Neural progenitor cell (in vitro differentiated cells): ENCODE results near the gene ADAM8.

Experiments used
- EZH2 ChIP-seq: fragments of 200-600 bp; sonication (generic); IDR thresholded peaks from 2 replicates; pipeline ENCODE4 v1.6.1; 2017; ENCODE audit warnings: antibody characterized with exemption, mild to moderate bottlenecking, moderate library complexity
- EZH2phosphoT487 ChIP-seq: fragments of 200-600 bp; sonication (generic); IDR thresholded peaks from 2 replicates; pipeline ENCODE4 v1.6.1; 2017; ENCODE audit warnings: antibody characterized with exemption
- TF ChIP-seq, protein P1 (sequence below): fragments of 200-600 bp; sonication (generic); IDR thresholded peaks from 2 replicates; pipeline ENCODE4 v1.5.1; 2017; ENCODE audit warnings: antibody characterized with exemption, mild to moderate bottlenecking

DNA sequence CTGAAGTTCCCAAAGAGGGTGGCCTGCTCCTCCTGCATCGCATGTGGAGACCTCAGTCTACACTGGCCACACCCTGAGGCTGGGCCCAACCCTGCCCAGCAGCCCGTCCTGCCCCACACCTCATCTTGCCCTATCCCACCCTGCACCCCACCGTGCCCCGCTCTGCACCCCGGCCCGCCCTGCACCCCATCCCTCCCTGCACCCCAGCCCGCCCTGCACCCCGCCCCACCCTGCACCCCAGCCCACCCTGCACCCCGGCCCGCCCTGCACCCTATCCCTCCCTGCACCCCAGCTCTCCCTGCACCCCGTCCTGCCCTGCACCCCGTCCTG is 24.5 kb downstream of the ADAM8 start:
- TF ChIP-seq, protein P1, sequence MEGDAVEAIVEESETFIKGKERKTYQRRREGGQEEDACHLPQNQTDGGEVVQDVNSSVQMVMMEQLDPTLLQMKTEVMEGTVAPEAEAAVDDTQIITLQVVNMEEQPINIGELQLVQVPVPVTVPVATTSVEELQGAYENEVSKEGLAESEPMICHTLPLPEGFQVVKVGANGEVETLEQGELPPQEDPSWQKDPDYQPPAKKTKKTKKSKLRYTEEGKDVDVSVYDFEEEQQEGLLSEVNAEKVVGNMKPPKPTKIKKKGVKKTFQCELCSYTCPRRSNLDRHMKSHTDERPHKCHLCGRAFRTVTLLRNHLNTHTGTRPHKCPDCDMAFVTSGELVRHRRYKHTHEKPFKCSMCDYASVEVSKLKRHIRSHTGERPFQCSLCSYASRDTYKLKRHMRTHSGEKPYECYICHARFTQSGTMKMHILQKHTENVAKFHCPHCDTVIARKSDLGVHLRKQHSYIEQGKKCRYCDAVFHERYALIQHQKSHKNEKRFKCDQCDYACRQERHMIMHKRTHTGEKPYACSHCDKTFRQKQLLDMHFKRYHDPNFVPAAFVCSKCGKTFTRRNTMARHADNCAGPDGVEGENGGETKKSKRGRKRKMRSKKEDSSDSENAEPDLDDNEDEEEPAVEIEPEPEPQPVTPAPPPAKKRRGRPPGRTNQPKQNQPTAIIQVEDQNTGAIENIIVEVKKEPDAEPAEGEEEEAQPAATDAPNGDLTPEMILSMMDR: no peak
- TF ChIP-seq EZH2 (no peak), EZH2phosphoT487 (no peak)
